HG03520 (cell line): Measurements from ENCODE around the gene FIG4.
A peak's percentile ranks its signal among the peaks of the same experiment; 100 is the strongest.
"Not testable (repeated sequence)": the region's sequence is repeated elsewhere in the genome, so short reads cannot be mapped to it uniquely, and the experiment has no call there.

ENCODE experiments used
- ATAC-seq: cut with Tn5 transposase; IDR thresholded peaks from one replicate; pipeline ENCODE4 v1.9.1; 2021; ENCODE audit warnings: mild to moderate bottlenecking, moderate library complexity; ENCODE audit not compliant: unreplicated experiment

Gene FIG4

DNA sequence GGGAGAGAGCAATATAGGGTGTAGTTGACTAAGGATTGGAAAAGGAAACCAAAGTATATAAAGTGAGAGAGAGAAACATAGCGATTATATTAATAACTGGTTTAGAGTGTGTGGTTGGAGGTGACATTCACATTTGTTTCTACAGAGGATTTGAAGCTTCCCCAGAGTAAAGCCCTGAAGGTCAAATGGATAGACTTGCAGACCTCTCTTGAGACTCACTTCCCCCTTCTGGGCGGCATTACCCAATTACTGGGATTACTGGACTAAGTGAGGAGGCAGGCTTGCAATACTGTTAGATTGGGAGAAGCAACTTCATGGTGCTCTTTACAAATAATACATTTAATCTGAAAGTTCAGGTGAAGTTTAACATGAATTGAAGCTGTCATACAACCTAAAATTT lies 10.7 kb downstream of the FIG4 start:
- ATAC-seq: no peak

DNA sequence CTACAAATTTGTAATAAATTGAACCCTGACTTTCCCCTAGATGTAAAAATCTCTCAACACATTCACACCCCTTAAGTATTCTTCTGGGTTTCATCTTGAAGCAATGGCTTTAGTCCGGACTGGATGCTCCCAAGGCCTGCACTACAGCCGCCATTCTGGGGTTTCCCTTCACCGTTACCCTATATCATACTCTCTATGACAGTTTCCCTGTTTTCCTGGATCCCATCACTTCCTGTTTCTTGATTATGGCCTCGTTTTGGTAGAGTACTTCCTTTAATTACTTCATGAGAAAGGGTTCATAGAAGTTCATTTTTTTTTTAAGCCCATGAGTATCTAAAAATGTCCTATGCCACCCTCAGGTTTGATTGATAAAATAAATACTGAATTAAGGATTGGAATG lies 11.7 kb downstream of the FIG4 start:
- no peak for ATAC-seq

DNA sequence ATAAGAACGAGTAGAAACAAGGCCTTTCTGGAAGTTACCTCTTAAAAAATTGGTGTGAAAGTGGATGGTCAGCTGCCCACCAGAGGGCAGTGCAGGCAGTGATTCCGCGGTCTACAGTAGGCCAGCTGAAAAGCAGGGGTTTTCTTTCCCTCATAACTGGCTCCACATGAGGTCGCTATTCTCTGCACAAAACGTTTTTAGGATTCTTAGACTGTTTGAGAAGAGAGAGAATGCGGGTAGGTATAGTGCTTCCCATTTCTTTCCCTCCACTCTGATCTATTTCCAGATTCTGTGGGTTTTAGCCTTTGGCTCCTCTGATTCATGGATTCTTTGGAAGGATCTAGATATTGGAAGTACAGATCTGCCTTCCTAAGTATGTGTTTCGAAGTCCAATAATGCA lies 14.2 kb downstream of the FIG4 start:
- ATAC-seq: peak; percentile 88

DNA sequence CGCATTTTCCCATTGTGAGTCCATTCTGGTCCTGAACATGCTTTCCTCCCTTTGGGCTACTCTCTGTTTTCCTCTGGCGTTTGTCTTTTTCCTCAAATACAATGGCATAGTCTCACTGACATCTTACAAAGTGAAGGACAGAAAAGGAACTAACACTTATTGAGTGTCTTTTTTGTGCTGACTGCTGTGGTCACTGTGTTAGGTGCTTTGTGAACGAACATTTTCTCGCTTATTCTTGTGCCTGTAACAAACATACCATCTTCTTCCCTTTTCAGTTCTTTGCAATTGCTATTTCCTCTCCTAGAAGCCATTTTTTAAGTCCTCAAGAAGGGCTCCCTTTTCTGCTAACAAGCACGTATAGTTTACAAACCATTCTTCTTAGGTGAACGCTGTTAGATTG lies 15.4 kb downstream of the FIG4 start:
- ATAC-seq: no peak

DNA sequence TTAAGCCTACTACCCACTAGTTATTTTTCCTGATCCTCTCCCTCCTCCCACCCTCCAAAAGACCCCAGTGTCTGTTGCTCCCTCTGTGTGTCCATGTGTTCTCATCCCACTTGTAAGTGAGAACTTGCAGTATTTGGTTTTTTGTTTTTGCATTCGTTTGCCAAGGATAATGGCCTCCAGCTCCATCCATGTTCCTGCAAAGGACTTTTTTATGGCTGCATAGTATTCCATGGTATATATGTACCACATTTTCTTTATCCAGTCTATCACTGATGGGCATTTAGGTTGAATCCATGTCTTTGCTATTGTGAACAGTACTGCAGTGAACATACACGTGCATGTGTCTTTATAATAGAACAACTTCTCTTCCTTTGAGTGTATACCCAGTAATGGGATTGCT lies 17.0 kb downstream of the FIG4 start:
- not testable (repeated sequence) for ATAC-seq

DNA sequence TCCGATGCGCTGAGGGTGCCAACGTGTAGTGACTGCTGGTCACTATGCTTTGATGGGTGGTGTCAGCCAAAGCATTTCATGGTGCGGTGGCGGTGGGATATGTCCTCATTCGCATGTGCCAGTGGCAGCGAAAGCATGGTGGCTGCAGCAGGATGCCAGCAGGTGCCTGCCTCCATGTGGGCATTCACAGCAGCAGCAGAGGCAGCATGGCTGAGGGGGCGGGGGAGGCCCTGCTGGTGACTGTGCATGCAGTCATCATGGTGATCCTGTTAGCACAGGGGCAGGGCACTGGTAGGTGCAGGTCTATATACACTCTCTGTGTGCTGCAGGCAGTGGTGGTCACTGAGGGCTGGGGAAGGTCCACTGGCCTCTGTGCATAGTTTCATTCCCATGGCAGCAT lies 22.0 kb downstream of the FIG4 start:
- no peak for ATAC-seq

DNA sequence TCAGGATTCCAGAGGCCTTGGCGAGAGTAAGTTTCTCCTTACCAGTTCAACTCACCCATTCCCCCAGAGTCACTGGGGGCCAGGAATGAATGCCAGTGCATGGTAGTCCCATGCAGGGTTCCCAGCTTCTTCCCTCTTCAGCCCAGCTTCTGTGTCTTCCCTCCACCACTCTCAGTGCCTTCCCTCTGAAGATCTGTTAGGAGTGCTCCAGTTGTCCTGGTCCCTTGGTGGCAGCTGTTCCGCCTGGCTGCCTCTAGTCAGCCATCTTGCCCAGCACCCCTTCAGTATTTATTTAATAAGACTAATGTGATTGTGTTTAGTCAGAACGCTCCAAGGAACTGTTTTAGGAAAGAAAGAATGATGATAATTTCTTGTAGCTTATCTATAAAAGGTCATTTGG lies 23.1 kb downstream of the FIG4 start:
- no peak for ATAC-seq

DNA sequence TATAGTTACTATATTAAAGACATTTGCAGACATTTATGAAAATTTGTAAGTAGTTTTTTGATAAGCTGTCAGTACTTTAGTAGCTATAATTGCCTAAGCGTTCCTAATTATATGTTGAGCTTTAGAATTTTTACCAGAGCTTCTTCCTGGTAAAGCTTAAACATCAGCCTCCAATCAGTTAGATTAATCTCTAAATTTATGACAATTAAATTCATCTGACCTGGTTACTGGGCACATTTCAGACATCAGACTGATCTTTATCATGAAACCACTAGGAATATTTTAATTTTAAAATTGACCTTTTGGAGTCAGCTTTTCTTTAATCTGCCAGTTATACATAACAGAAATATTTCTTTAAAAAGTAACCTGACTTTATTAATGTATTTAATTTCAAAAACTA lies 23.5 kb downstream of the FIG4 start:
- ATAC-seq: no peak

DNA sequence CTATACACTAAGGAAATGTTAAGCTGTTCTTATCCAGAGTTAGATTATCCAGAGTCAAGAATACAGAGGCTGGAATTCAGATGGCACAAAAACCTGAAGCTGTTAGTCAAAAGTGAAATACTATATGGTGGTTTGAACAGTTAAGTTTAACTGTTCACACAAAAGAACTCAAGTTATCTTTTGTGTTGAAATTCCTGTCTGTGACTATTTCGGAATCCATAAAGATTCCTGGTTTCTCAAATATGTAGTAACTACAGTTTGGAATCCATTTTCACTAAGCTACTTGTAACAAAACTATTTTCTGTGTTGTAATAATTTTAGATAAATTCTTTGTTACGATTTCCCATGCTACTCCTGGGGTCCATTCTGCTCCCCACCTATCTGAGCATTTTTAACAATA lies 24.5 kb downstream of the FIG4 start:
- ATAC-seq: no peak

DNA sequence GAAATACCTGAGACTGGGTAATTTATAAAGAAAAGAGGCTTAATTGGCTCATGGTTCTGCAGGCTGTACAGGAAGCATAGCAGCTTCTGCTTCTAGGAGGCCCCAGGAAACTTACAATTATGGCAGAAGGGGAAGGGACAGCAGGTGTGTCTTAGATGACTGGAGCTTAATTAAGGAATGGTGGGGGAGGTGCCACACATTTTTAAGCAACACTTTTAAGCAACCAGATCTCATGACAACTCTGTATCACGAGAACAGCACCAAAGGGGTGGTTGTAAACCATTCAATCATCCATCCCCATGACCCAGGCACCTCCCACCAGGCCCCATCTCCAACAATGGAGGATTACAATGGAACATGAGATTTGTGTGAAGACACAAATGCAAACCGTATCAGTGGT lies 26.9 kb downstream of the FIG4 start:
- no peak for ATAC-seq

DNA sequence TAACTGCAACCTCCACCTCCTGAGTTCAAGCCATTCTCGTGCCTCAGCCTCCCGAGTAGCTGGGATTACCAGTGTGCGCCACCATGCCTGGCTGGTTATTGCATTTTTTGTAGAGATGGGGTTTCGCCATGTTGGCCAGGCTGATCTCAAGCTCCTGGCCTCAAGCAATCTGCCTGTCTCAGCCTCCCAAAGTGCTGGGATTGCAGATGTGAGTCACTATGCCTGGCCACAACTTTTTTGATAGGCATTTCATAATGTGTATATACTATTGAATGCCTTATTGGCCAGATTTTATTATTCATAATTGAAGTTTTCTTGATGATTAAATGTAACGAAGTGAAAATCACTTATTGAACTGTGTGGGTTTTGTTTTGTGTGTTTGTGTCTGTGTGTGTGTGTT lies 27.9 kb downstream of the FIG4 start:
- no peak for ATAC-seq

DNA sequence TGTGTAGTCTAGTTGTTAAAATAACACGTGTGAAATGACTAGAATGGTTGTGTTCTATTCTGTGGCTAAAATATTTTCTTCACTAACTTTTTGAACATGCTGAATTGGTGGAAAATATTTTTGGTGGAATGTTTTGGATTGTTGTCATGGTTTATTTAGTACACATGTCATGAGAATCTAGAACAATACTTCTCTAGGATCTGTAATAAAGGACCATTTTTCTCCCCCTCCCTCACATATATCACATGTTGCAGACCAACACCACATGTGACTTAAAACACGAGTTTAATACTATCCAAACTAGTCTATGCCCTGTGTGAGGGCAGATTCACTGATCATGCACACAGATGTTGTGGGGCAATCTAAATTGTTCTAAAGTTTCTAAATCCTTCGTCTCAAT lies 29.2 kb downstream of the FIG4 start:
- ATAC-seq: no peak

DNA sequence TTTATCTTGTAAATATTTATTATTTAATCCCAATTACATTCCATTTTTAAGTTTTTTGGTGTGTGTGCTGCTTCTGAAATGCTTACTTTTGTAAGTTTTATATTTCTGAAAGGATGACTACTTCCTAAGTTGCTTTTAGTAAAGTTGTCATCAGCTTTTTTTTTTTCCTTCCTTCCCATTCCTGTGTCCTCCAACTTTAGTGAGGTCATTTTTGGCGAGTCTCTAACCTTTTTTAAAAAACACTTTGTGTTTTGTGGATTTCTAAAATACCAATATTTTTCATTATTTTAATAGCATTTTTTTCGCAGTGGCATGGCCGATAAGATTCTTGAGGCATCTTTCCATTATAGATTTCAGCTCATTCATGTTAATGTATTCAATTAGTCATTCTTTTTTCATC lies 30.9 kb downstream of the FIG4 start:
- ATAC-seq: no peak

DNA sequence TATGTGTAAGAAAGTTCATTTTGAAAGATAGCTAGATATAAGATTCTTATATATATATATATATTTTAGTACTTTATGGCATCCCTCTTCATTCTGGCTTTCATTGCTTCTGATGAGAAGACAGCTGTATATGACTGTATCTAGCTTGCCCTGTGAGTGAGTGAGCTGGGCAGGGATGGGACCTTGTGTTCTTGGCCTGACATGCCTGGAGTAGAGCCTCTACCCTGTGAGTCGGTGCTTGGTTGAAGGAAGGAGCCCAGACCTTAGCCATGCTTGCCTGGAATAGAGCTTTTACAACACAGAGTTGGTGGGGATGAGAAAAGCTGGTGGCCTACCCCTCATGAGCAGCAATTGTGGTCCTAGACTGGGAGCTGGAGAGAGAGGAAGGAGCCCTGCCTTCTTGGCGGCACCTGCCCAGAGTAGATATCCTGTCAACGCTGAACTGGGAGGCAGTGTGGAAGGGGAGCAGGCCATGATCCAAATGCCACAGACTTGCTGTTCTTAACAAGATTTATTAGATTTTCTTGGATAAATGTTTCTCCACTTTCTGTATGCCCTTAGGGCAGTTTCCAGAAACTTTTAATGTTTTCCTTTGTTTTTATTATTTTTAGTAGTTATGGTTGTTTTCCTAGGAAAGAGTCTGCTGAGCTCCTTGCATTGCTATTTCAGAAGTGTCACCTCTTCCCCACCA lies 31.6 kb downstream of the FIG4 start:
- no peak for ATAC-seq

DNA sequence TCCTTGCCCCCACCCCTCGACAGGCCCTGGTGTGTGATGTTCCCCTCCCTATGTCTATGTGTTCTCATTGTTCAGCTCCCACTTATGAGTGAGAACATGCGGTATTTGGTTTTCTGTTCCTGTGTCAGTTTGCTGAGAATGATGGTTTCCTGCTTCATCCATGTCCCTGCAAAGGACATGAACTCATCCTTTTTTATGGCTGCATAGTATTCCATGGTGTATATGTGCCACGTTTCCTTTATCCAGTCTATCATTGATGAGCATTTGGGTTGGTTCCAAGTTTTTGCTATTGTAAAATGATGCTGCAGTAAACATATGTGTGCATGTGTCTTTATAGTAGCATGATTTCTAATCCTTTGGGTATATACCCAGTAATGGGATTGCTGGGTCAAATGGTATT lies 34.2 kb downstream of the FIG4 start:
- not testable (repeated sequence) for ATAC-seq

DNA sequence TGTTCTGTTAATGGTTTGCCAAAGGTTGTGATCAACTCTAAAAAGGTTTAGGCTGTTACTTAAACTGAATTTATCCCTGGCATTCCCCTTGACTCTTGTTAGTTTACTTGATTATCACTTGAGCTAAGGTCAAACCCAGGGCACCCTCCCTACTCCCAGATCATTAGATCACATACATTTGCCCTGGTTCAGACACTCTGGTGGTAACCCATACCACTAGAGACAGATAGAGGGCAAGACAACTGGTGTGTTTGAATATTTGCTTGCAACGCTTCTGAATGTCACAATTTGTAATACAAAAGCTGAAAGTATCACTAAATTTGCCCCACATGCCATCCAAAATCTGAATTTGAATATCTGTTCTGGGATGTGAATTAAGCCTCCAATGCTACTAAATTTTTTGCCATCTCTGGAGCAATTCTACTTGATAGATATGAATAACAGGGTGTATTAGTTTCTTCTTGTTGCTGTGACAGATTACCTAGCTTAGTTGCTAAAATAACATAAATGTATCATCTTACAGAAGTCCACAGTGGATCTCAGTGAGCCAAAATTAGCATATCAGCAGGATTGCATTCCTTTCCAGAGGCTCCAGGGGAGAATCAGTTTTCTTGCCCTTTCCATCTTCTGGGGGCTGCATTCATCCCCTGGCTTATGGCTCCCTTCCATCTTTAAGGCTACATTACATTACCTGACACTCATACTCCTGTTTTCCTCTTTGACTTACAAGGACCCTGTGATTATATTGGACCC lies 45.4 kb downstream of the FIG4 start:
- ATAC-seq: no peak

DNA sequence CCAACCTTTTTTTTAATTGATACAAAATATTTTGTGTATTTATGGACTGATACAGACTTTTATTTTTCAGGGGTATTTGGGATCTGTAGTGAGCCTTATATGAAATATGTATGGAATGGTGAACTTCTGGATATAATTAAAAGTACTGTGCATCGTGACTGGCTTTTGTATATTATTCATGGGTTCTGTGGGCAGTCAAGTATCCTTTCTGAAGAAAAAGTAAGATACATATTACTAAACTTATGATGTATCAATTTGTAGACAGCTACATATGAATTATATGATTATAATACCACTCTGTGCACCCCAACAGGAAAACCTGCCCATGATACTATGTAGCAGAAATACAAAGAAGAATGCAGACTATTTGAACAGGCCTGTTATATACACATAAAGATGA lies 47.2 kb downstream of the FIG4 start:
- ATAC-seq: no peak

DNA sequence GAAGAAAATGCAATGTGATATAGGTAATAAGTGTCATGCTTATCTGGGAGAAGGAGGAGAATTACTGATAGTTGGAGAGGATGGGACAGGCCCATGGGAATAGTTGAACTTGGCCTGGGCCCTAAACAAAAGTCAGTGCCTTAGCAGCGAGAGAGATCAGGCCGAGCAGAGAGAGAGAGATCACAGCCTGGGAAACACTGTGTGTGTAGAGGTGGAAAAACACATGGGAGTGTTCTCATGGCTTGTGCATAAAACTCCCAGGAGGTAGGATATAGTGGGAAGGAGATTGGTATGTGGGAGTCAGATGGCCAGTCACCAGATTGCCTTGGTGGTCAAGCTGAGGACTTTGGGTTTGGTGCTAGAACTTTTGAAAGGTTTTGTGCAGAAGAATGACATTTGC lies 47.6 kb downstream of the FIG4 start:
- ATAC-seq: no peak

DNA sequence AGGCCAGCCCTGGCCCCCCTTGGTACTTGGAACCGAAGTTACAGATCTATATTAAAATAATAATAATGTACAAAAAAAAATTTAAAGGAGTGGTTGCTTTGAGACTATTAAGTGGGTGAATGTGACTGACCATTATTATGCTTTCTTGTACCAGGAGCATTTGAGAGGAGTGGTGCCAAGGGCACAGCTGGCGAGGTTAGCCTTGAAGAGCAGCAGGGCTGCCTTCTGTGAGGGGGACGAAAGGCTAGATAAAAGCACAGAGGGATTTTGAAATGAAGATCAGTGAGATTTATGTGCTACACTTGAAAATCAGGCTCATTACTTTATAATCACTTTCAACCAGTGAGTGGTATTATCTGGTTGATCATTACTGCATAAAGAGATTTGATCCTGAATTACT lies 48.6 kb downstream of the FIG4 start:
- no peak for ATAC-seq

DNA sequence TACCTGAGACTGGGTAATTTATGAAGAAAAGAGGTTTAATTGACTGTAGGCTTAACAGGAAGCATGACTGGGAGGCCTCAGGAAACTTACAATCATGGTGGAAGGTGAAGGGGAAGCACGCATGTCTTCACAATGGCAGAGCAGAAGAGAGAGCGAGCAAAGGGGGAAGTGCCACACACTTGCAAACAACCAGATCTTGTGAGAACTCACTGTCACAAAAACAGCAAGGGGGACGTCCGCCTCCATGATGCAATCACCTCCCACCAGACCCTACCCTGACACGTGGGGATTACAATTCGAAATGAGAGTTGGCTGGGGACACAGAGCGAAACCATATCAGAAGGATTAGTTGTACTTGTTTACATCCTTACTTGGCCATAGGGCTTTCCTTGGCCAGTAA lies 49.7 kb downstream of the FIG4 start:
- ATAC-seq: no peak

DNA sequence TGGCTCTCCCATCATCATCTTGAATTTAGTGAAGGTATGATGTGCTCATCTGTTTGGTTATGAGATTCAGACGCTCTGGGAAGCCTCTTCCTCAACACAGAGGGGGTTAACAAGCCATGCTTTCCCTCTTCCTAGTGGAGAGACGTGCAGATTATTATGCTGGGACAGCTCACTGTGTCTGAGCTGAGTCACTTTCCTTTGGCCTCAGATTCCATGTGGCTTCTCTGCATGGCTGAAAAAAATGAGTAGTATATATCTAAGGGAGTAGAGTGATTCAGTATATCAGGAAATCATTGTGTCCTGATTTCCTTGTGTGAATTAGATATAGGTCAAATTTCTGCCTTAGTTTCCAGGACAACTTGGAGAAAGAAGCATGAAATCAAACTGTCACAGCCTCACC lies 52.6 kb downstream of the FIG4 start:
- no peak for ATAC-seq

DNA sequence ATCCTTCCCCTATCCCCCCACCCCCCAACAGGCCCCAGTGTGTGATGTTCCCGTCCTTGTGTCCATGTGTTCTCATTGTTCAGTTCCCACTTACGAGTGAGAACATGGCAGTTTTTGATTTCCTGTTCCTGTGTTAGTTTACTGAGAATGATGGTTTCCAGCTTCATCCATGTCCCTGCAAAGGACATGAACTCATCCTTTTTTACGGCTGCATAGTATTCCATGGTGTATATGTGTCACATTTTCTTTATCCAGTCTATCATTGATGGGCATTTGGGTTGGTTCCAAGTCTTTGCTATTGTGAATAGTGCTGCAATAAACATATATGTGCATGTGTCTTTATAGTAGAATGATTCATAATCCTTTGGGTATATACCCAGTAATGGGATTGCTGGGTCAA lies 53.7 kb downstream of the FIG4 start:
- ATAC-seq: not testable (repeated sequence)

DNA sequence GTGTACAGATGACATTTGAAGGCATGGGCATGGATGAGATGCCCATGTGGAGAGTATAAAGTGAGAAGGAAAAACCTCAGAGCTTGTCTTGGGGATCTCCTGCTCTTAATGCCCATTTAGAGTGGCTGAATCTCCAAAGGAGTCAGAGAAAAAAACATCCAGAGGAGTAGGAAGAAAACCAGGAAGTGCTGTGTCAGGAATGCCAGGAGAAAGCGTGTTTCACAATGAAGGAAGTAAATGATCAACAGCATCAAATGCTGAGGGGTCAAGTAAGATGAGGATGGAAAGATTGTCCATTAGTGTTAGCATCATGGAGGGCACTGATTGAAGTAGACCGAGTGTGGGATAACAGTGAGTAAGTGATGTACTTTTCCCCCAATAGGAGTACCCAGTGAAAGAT lies 56.1 kb downstream of the FIG4 start:
- no peak for ATAC-seq
